SU-DHL-6 (cell line): ENCODE measurements around the gene GPR33.

Experiments used
- H2AFZ ChIP-seq: fragments of 200-600 bp; sonication (generic); 2 replicates; pipeline ENCODE4 v1.6.1; 2014; ENCODE audit warnings: low read depth, mild to moderate bottlenecking, moderate library complexity, mixed read lengths, antibody characterized with exemption, low read length; ENCODE audit not compliant: severe bottlenecking
- H3F3A ChIP-seq: fragments of 200-600 bp; shearing (Covaris generic); 2 replicates; pipeline ENCODE4 v1.6.0; 2016; ENCODE audit warnings: antibody characterized with exemption, mild to moderate bottlenecking; ENCODE audit not compliant: insufficient read depth
- H3K27ac ChIP-seq: fragments of 200-600 bp; sonication (generic); 2 replicates; pipeline ENCODE4 v1.5.1; 2016; ENCODE audit warnings: low read depth, mild to moderate bottlenecking, low read length, moderate library complexity, mixed read lengths
- H3K27me3 ChIP-seq: fragments of 200-600 bp; sonication (generic), shearing (Covaris generic); 2 replicates; pipeline ENCODE4 v1.6.0; 2014; ENCODE audit warnings: mild to moderate bottlenecking, low read length
- H3K36me3 ChIP-seq: fragments of 200-600 bp; sonication (generic); 2 replicates; pipeline ENCODE4 v1.6.1; 2014; ENCODE audit warnings: mild to moderate bottlenecking, low read length, mixed read lengths
- H3K4me2 ChIP-seq: fragments of 300-600, 200-600 bp; shearing (Covaris generic), sonication (generic); 2 replicates; pipeline ENCODE4 v1.6.0; 2014; ENCODE audit warnings: low read length, low read depth, mild to moderate bottlenecking; ENCODE audit not compliant: poor library complexity, severe bottlenecking
- H3K4me3 ChIP-seq: fragments of 200-600 bp; sonication (generic); 2 replicates; pipeline ENCODE4 v1.5.1; 2014; ENCODE audit warnings: antibody characterized with exemption, low read length, mild to moderate bottlenecking, mixed read lengths; ENCODE audit not compliant: insufficient read depth, poor library complexity, severe bottlenecking
- H3K79me2 ChIP-seq: fragments of 200-600 bp; sonication (generic); 2 replicates; pipeline ENCODE4 v1.6.1; 2014; ENCODE audit warnings: mild to moderate bottlenecking, low read length, moderate library complexity; ENCODE audit not compliant: insufficient read depth
- H3K9ac ChIP-seq: fragments of 200-600 bp; sonication (generic); 2 replicates; pipeline ENCODE4 v1.7.0; 2014; ENCODE audit warnings: mild to moderate bottlenecking, low read length
- H3K9me2 ChIP-seq: fragments of 200-600 bp; sonication (generic); replicated peaks from 2 replicates; pipeline ENCODE4 v1.6.1; 2014; ENCODE audit warnings: low read length; ENCODE audit not compliant: insufficient read depth
- H3K9me3 ChIP-seq: fragments of 200-600 bp; sonication (generic); 2 replicates; pipeline ENCODE4 v1.6.1; 2014; ENCODE audit warnings: low read length, mixed read lengths; ENCODE audit not compliant: insufficient read depth
- H4K20me1 ChIP-seq: fragments of 200-600 bp; sonication (generic); 2 replicates; pipeline ENCODE4 v1.6.1; 2014; ENCODE audit warnings: low read depth, mild to moderate bottlenecking, antibody characterized with exemption, low read length, moderate library complexity, mixed read lengths
- EZH2phosphoT487 ChIP-seq: fragments of 200-600 bp; sonication (generic), shearing (Covaris generic); conservative IDR thresholded peaks from 2 replicates; pipeline ENCODE4 v1.6.1; 2018; ENCODE audit warnings: mild to moderate bottlenecking, antibody characterized with exemption, low read length, moderate library complexity, mixed read lengths
- TF ChIP-seq, protein P1 (sequence below): fragments of 200-600 bp; sonication (generic); IDR thresholded peaks from one replicate; pipeline ENCODE4 v1.5.1; 2017; ENCODE audit warnings: antibody characterized with exemption, mild to moderate bottlenecking, low read length, moderate library complexity; ENCODE audit not compliant: insufficient read depth, poor library complexity, severe bottlenecking

GPR33 gene

GRCh38 chr14:31445703-31446102 is 42.1 kb downstream of the GPR33 start:
- no peak overlapping the region for H3K27ac ChIP-seq
- no peaks in the 10 kb centered on the region for H3K79me2 ChIP-seq
- H3K9ac ChIP-seq = no peak overlapping the region
- H3K9me2 ChIP-seq = no peaks in the 10 kb centered on the region
- no peak overlapping the region for H3K4me2 ChIP-seq
- TF ChIP-seq EZH2phosphoT487 = no peak
- TF ChIP-seq, protein P1, sequence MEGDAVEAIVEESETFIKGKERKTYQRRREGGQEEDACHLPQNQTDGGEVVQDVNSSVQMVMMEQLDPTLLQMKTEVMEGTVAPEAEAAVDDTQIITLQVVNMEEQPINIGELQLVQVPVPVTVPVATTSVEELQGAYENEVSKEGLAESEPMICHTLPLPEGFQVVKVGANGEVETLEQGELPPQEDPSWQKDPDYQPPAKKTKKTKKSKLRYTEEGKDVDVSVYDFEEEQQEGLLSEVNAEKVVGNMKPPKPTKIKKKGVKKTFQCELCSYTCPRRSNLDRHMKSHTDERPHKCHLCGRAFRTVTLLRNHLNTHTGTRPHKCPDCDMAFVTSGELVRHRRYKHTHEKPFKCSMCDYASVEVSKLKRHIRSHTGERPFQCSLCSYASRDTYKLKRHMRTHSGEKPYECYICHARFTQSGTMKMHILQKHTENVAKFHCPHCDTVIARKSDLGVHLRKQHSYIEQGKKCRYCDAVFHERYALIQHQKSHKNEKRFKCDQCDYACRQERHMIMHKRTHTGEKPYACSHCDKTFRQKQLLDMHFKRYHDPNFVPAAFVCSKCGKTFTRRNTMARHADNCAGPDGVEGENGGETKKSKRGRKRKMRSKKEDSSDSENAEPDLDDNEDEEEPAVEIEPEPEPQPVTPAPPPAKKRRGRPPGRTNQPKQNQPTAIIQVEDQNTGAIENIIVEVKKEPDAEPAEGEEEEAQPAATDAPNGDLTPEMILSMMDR = no peak
- no peaks in the 10 kb centered on the region for H4K20me1 ChIP-seq
- H3K4me3 ChIP-seq = no peak overlapping the region
- H3F3A ChIP-seq = peaks cover 6% of the 10 kb centered on the region; the same call in 1 of the 2 replicates
- H2AFZ ChIP-seq = no peak overlapping the region
- H3K36me3 ChIP-seq = peaks cover 14% of the 10 kb centered on the region
- no peaks in the 10 kb centered on the region for H3K27me3 ChIP-seq
- no peaks in the 10 kb centered on the region for H3K9me3 ChIP-seq

DNA sequence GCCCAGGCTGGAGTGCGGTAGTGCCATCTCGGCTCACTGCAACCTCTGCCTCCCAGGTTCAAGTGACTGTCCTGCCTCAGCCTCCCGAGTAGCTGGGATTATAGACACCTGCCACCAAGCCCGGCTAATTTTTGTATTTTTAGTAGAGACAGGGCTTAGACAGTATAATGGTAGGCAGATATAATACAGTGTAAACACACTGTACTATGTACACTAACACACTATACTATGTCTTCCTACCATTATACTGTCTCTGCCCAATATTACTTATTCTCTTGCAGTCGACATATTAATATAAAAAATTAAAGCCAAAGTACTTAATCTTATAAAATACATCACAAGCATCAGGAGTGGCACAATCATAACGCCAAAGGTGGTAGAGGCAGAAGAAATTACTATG is 45.6 kb downstream of the GPR33 start:
- Histone ChIP-seq H3K79me2 (no peaks in the 10 kb centered on the region), H4K20me1 (no peaks in the 10 kb centered on the region), H3K27me3 (no peaks in the 10 kb centered on the region), H3F3A (no peaks in the 10 kb centered on the region; the same call in 1 of the 2 replicates), H3K9ac (no peak overlapping the region), H2AFZ (no peak overlapping the region), H3K9me2 (no peaks in the 10 kb centered on the region), H3K36me3 (peaks cover 8% of the 10 kb centered on the region), H3K9me3 (no peaks in the 10 kb centered on the region), H3K4me3 (no peak overlapping the region), H3K4me2 (no peak overlapping the region), H3K27ac (no peak overlapping the region)
- TF ChIP-seq, protein P1 = no peak
- TF ChIP-seq EZH2phosphoT487 = no peak

GRCh38 chr14:31441273-31442111 is 46.3 kb downstream of the GPR33 start:
- Histone ChIP-seq H4K20me1 (no peaks in the 10 kb centered on the region), H3K36me3 (peaks cover 8% of the 10 kb centered on the region), H3K27ac (no peak overlapping the region)

More at GRCh38 chr14:31441273-31442111, 46.3 kb downstream of the GPR33 start:
- no peaks in the 10 kb centered on the region for H3K79me2 ChIP-seq
- no peak overlapping the region for H2AFZ ChIP-seq
- no peak overlapping the region for H3K9ac ChIP-seq
- TF ChIP-seq, protein P1 = no peak
- no peak for TF ChIP-seq EZH2phosphoT487
- H3K9me3 ChIP-seq = no peaks in the 10 kb centered on the region
- no peaks in the 10 kb centered on the region for H3K27me3 ChIP-seq
- H3F3A ChIP-seq = no peaks in the 10 kb centered on the region; the same call in 1 of the 2 replicates
- no peak overlapping the region for H3K4me2 ChIP-seq
- H3K9me2 ChIP-seq = no peaks in the 10 kb centered on the region
- no peak overlapping the region for H3K4me3 ChIP-seq
